SK-N-SH (cell line): ENCODE measurements around the gene REEP1. TPM values are rescaled to one million over a fixed set of nuclear protein-coding genes. Genes with fewer than 3 reads are reported as not detected.

Experiments
- CTCF ChIA-PET: fragments of 300-600, 350-600 bp; formaldehyde crosslinking; extraction: SDS; loops from one replicate; lab custom pipeline; 2021; lab: Yijun Ruan, JAX
- POLR2A ChIA-PET: fragments of 350-600 bp; sonication (Branson Sonifier 250); formaldehyde crosslinking; extraction: SDS; loops from one replicate; lab custom pipeline; 2020; ENCODE audit warnings: antibody characterized with exemption, inconsistent platforms; lab: Yijun Ruan, JAX
- DNase-seq: peaks from one replicate; pipeline ENCODE4 v3.0.0; 2012
- H2AFZ ChIP-seq: fragments of 200-600 bp; sonication (generic); 2 replicates; pipeline ENCODE4 v1.8.1; 2016; ENCODE audit warnings: antibody characterized with exemption, mild to moderate bottlenecking, low read depth
- H3F3A ChIP-seq: fragments of 200-600 bp; sonication (generic); replicated peaks from 2 replicates; pipeline ENCODE3; 2016; ENCODE audit warnings: antibody characterized with exemption, mild to moderate bottlenecking; ENCODE audit not compliant: insufficient read depth
- H3K27ac ChIP-seq, 2 experiments: fragments of 200-500 bp in 1 of 2; fragments of 200-600 bp in 1 of 2; sonication (Bioruptor generic) in 1 of 2; sonication (generic), shearing (Covaris generic) in 1 of 2; 2 replicates each; pipeline versions ENCODE4 v1.5.1 to v1.6.1; 2014 to 2016; ENCODE audit warnings: low read depth in 2 of 2, inconsistent platforms in 1 of 2, low read length in 1 of 2, mild to moderate bottlenecking in 1 of 2, mixed read lengths in 1 of 2
- H3K27me3 ChIP-seq: fragments of 200-600 bp; sonication (generic), shearing (Covaris generic); 2 replicates; pipeline ENCODE4 v1.6.1; 2016; ENCODE audit warnings: mixed run types; ENCODE audit not compliant: insufficient read depth
- H3K36me3 ChIP-seq, 2 experiments: fragments of 200-500 bp in 1 of 2; fragments of 200-600 bp in 1 of 2; sonication (Bioruptor generic) in 1 of 2; sonication (generic) in 1 of 2; replicated peaks in 1 of 2; 2 replicates each; pipeline versions ENCODE3 to v1.5.1; 2014 to 2016; ENCODE audit warnings: low read length in 1 of 2, mild to moderate bottlenecking in 1 of 2; ENCODE audit not compliant: insufficient read depth in 2 of 2, control insufficient read depth in 1 of 2
- H3K4me1 ChIP-seq, 2 experiments: fragments of 200-500 bp in 1 of 2; fragments of 200-600 bp in 1 of 2; sonication (Bioruptor generic) in 1 of 2; sonication (generic), shearing (Covaris generic) in 1 of 2; 2 replicates each; pipeline versions ENCODE4 v1.5.1 to v1.6.1; 2014 to 2016; ENCODE audit warnings: low read depth in 1 of 2, low read length in 1 of 2, mixed run types in 1 of 2; ENCODE audit not compliant: insufficient read depth in 2 of 2, control insufficient read depth in 1 of 2
- H3K4me2 ChIP-seq: fragments of 200-600 bp; sonication (generic), shearing (Covaris generic); 2 replicates; pipeline ENCODE4 v1.6.1; 2017; ENCODE audit warnings: mixed run types
- H3K4me3 ChIP-seq, 2 experiments: fragments of 200-500 bp in 1 of 2; fragments of 200-600 bp in 1 of 2; sonication (Bioruptor generic) in 1 of 2; sonication (generic), shearing (Covaris generic) in 1 of 2; 2 replicates each; pipeline versions ENCODE4 v1.5.1 to v1.8.1; 2014 to 2016; ENCODE audit warnings: low read depth in 2 of 2, inconsistent platforms in 1 of 2, low read length in 1 of 2, mild to moderate bottlenecking in 1 of 2, mixed read lengths in 1 of 2, moderate library complexity in 1 of 2
- H3K79me2 ChIP-seq: fragments of 200-600 bp; sonication (generic); 2 replicates; pipeline ENCODE4 v1.8.1; 2017; ENCODE audit warnings: mild to moderate bottlenecking; ENCODE audit not compliant: insufficient read depth
- H3K9ac ChIP-seq: fragments of 200-600 bp; sonication (generic); 2 replicates; pipeline ENCODE4 v1.6.1; 2017; ENCODE audit warnings: mixed run types
- H3K9me2 ChIP-seq: fragments of 200-600 bp; sonication (generic); 2 replicates; pipeline ENCODE4 v1.6.1; 2017; ENCODE audit warnings: mixed run types
- H3K9me3 ChIP-seq: fragments of 200-600 bp; sonication (generic); 2 replicates; pipeline ENCODE4 v1.6.1; 2017; ENCODE audit warnings: mixed run types, mild to moderate bottlenecking, moderate library complexity
- H4K20me1 ChIP-seq: fragments of 200-600 bp; sonication (generic); 2 replicates; pipeline ENCODE4 v1.6.1; 2017; ENCODE audit warnings: mild to moderate bottlenecking, mixed run types; ENCODE audit not compliant: insufficient read depth
- FOXM1 ChIP-seq: IDR thresholded peaks from 2 replicates; pipeline ENCODE4 v1.4.0; 2012; ENCODE audit warnings: low read depth, mild to moderate bottlenecking
- JUND ChIP-seq: IDR thresholded peaks from 2 replicates; pipeline ENCODE4 v1.4.0; 2012
- NFIC ChIP-seq: IDR thresholded peaks from 2 replicates; pipeline ENCODE4 v1.4.0; 2012; ENCODE audit warnings: borderline replicate concordance
- NRF1 ChIP-seq: IDR thresholded peaks from 2 replicates; pipeline ENCODE4 v1.6.1; 2012; ENCODE audit warnings: low read depth, mild to moderate bottlenecking, low read length
- POLR2AphosphoS5 ChIP-seq: IDR thresholded peaks from 2 replicates; pipeline ENCODE4 v1.6.1; 2012; ENCODE audit warnings: low read depth, low read length
- RAD21 ChIP-seq: IDR thresholded peaks from 2 replicates; pipeline ENCODE4 v1.6.1; 2012; ENCODE audit warnings: mild to moderate bottlenecking, low read length
- REST ChIP-seq: IDR thresholded peaks from 2 replicates; pipeline ENCODE4 v1.6.1; 2012; ENCODE audit warnings: mild to moderate bottlenecking, low read depth, low read length, moderate library complexity
- RFX5 ChIP-seq: IDR thresholded peaks from 2 replicates; pipeline ENCODE4 v1.6.1; 2012; ENCODE audit warnings: mild to moderate bottlenecking, improper control_type of control experiment, low read length
- SIN3A ChIP-seq: IDR thresholded peaks from 2 replicates; pipeline ENCODE4 v1.6.1; 2012; ENCODE audit warnings: low read depth, mild to moderate bottlenecking, low read length, moderate library complexity, borderline replicate concordance
- SMC3 ChIP-seq: IDR thresholded peaks from 2 replicates; pipeline ENCODE4 v1.6.1; 2012; ENCODE audit warnings: low read depth, low read length, improper control_type of control experiment
- TCF12 ChIP-seq: IDR thresholded peaks from 2 replicates; pipeline ENCODE4 v1.4.0; 2012
- USF2 ChIP-seq: fragments of 150-350 bp; IDR thresholded peaks from 2 replicates; pipeline ENCODE4 v1.6.1; 2017; ENCODE audit warnings: antibody characterized with exemption, low read length, low read depth, borderline replicate concordance
- YY1 ChIP-seq: IDR thresholded peaks from 2 replicates; pipeline ENCODE4 v1.4.0; 2012; ENCODE audit warnings: low read depth, mild to moderate bottlenecking
- WGBS: methylation state at CpG from one replicate; pipeline ENCODE4 v1.1.6; 2017; ENCODE audit warnings: low lambda C conversion rate; 5-methylcytosine and 5-hydroxymethylcytosine counted together
- polyA plus RNA-seq, 3 experiments: library from polyadenylated mRNA; depleted of rRNA; stranded (reverse); fragments of >200 nt; gene quantifications; 2 replicates each; pipeline ENCODE4 v1.2.3, GENCODE V29; 2012

Gene REEP1
- polyA plus RNA-seq, 1 of the 3 experiments (the other 2 are of a cell fraction), result 0.13 TPM

- TF ChIP-seq FOXM1, result no peak
- no peak for TF ChIP-seq SIN3A
- no peak for TF ChIP-seq NRF1
- no peak for TF ChIP-seq RAD21
- no peak for TF ChIP-seq SMC3
These were observed 42.4 kb downstream of the REEP1 start (continued) for GRCh38 chr2:86295066-86295465.

GRCh38 chr2:86293612-86294011 is 43.8 kb downstream of the REEP1 start:
- no peaks in the 10 kb centered on the region; a peak in 1 of 4 replicates for H3K4me1 ChIP-seq
- TF ChIP-seq SMC3, result no peak
- no peak for TF ChIP-seq TCF12
- TF ChIP-seq REST, result no peak
- TF ChIP-seq RAD21, result no peak
- no peak for TF ChIP-seq FOXM1
- no peak for TF ChIP-seq USF2
- no peak for TF ChIP-seq RFX5
- no peak for TF ChIP-seq POLR2AphosphoS5
- TF ChIP-seq JUND, result no peak
- no peak for TF ChIP-seq SIN3A
- no peak for TF ChIP-seq YY1
- TF ChIP-seq NFIC, result no peak
- ChIA-PET CTCF (no interaction called here), POLR2A (no interaction called here)
- no peaks in the 10 kb centered on the region for H4K20me1 ChIP-seq
- no peak overlapping the region for H2AFZ ChIP-seq
- no peaks in the 10 kb centered on the region for H3K36me3 ChIP-seq
- H3K9me2 ChIP-seq, result no peaks in the 10 kb centered on the region
- H3K79me2 ChIP-seq, result no peaks in the 10 kb centered on the region
- H3K4me2 ChIP-seq, result no peak overlapping the region
- H3K9ac ChIP-seq, result no peak overlapping the region
- no peak overlapping the region for H3K4me3 ChIP-seq
- no peak for DNase-seq
- no peaks in the 10 kb centered on the region for H3K9me3 ChIP-seq
- H3F3A ChIP-seq, result no peaks in the 10 kb centered on the region
- no peaks in the 10 kb centered on the region; the same call in 1 of the 2 replicates for H3K27me3 ChIP-seq
- 30% methylated on average over 3 of the region's 3 CpGs for WGBS
- no peak overlapping the region for H3K27ac ChIP-seq
